NOMO-1 (cell line): ENCODE results near the gene ACSL5.

ENCODE experiments used
- DNase-seq, 2 experiments: peaks; one replicate each; lab custom pipeline; 2025; ENCODE audit not compliant: unreplicated experiment in 2 of 2; lab: John Stamatoyannopoulos, UW

Gene ACSL5

GRCh38 chr10:112373912-112374338 is at the start of gene ACSL5:
Gene ACSL5 (plus strand): TSS chr10:112374116. CDS start chr10:112394947, 20,831 bp downstream.
- DNase-seq, result no peak

DNA sequence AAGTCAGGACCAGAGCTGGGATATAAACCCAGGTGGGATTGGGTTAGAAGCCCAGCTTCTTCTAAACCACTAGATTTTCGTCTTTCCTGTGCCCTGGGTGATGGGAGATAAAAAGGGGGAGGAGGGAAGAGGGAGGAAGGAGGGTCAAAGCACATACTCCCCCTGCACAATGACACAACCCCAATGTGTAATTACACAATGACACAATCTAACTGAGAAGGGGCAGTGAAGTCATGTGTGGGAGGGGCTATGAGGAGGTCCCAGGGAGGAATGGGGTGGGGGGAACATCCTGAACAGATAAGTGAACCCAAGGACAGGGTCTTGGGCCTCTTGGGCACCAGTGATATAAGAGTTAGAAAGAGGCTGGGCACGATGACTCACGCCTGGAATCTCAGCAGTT is 46.2 kb upstream of the ACSL5 start:
- no peak for DNase-seq

- DNase-seq, result no peak
These were observed 43.8 kb upstream of the ACSL5 start for GRCh38 chr10:112330162-112330561.

GRCh38 chr10:112330607-112331160 is 43.2 kb upstream of the ACSL5 start:
- no peak for DNase-seq

GRCh38 chr10:112332022-112332421 is 41.9 kb upstream of the ACSL5 start:
- DNase-seq, result no peak

DNA sequence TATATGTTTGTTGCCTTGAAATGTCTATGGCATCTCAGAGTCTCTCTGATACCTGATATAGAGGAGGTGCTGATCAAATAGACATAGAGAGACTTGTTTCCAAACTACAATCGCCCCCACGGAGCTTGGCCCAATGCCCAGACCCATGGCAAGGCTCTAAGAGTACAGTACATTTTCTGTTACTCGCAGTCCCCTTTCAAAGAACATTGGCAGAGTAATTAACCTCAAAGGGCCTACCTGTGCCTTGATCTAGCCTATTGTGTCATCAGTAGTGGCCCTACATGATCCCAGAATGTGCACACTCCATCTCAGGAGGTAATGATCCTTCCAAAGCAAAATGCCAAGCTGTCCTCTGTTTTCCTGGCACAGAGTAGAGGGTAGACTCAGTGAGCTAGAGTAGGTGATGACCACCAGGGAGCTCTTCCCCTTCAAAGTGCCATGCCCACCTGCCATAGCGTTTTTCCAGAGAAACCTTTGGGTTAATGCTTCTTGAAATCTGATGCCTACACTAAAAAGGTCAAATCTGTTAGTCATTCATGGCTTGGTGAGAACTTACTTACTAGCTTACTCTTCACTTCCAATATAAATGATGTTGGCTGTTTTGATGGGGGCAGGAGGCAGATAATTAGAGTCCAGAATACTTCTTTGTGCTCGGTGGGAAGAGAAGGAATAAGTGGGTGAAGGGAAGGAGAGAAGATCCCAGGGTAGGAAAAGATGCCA is 41.2 kb upstream of the ACSL5 start:
- DNase-seq, result no peak

DNA sequence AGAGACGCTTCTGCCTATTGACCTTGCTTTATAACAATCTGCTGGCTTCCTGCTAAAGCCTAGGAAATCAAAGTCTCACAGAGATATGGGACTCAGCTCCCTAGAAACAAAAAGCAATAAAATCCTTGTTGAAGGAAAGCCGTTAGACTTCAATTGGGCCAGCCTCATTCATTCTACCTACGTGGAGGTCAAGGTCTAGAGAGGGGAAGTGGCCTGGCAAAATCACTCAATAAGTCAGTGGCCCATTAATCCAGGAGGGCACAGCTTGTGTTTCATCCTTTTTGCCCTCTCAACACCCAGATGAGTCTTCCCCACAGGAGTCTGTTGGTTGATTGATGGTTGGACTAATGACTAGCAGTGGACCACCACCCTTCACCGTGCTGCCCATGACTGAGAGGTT is 40.5 kb upstream of the ACSL5 start:
- no peak for DNase-seq

GRCh38 chr10:112335111-112335867 is 38.6 kb upstream of the ACSL5 start:
- DNase-seq, result peak; percentile 59 to 79

GRCh38 chr10:112335868-112336265 is 38.0 kb upstream of the ACSL5 start:
- no peak for DNase-seq

DNA sequence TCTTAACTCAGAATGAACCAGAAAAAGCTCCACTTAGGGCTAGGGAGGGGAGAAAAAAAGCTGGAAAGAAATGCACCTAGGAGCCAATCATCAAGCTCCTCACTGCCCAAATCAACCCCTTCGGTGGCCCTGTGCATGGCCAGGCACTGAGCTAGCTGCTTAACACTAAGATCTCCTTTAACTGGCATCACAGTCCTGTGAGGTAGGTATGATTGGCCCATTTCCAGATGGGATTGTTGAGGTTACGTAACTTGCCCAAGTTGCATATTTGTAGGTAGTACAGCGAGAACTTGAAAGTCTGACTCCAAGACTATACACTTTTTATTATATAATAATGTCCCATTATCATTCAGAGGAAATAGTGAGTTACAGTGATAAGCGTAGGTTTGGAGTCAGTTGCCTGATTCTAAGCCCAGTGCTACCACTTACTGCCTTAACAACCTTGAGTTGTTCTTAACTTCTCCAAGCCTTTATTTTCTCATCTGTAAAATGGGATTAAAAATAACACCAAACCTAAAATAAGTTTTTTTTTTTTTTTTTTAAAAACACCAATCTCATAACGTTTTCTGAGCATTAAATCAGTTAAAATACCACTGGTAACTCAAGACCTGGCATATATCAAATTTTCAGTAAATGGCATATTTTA is 37.2 kb upstream of the ACSL5 start:
- DNase-seq, result no peak

GRCh38 chr10:112338957-112339356 is 35.0 kb upstream of the ACSL5 start:
- no peak for DNase-seq

GRCh38 chr10:112340601-112341000 is 33.3 kb upstream of the ACSL5 start:
- no peak for DNase-seq

DNA sequence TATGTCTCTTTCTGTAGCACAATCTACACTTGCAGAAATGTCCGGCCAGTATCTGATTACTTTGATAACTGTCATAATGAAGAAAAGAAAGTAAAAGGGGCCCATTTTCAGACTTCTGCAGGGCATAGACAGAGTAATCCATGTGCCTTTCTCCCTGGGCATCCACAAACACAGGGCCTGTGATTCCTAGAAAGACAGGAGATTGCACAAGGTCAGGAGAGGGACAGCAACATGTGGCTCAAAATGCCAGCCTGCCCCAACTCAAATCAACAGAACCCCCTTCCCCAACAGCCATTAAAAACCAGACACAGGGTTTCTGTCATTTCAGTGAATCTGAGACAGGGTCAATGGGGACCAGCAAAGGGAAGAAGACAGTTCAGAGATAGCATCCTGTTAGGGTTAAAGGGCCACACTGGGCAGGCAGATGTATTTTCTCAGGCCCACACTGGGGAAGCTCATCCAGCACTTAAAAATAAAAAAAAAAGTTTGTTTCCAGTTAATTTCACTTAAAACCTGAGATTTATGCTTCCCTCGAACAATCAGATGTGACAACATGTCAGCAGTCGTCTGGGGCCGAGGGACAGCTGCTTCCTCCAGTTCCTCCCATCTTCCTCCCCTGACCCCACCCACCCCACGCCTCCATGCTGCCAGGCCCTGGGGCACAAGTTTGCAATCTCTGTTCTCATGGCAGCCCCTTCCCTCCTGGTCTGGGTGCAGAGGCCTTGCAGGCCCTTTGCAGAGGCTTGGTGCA is 30.7 kb upstream of the ACSL5 start:
- no peak for DNase-seq

GRCh38 chr10:112344261-112344660 is 29.7 kb upstream of the ACSL5 start:
- no peak for DNase-seq

- no peak for DNase-seq
These were observed 28.7 kb upstream of the ACSL5 start for GRCh38 chr10:112345202-112345601.

GRCh38 chr10:112345743-112346142 is 28.2 kb upstream of the ACSL5 start:
- DNase-seq, result no peak

DNA sequence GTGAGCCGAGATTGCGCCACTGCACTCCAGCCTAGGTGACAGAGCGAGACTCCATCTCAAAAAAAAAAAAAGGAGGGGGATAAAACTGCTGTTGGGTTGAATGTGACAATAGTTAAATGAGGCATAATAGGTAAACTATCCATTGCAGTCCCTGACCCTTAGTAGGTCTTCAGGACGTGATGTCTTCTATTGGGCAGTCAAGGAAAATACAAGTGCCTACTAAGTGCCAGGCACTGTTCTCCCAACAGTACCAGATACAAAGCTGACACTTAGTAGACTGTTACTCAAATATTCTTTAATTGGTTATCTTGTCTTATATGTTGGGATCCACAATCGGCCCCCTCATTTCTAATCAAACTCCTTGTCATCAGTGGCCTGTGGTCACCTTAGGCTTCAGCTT is 27.1 kb upstream of the ACSL5 start:
- DNase-seq, result no peak

- no peak for DNase-seq
These were observed 25.9 kb upstream of the ACSL5 start for GRCh38 chr10:112347709-112348671.

GRCh38 chr10:112348759-112349158 is 25.2 kb upstream of the ACSL5 start:
- DNase-seq, result no peak
